GM12874 (cell line): ENCODE measurements around the gene NEUROD2.

Source experiments
- TF ChIP-seq, protein P1 (sequence below): IDR thresholded peaks from 2 replicates; pipeline ENCODE4 v1.5.1; 2011; ENCODE audit warnings: low read depth, mild to moderate bottlenecking, control low read depth, low read length, moderate library complexity; ENCODE audit not compliant: insufficient read depth

The NEUROD2 gene

DNA sequence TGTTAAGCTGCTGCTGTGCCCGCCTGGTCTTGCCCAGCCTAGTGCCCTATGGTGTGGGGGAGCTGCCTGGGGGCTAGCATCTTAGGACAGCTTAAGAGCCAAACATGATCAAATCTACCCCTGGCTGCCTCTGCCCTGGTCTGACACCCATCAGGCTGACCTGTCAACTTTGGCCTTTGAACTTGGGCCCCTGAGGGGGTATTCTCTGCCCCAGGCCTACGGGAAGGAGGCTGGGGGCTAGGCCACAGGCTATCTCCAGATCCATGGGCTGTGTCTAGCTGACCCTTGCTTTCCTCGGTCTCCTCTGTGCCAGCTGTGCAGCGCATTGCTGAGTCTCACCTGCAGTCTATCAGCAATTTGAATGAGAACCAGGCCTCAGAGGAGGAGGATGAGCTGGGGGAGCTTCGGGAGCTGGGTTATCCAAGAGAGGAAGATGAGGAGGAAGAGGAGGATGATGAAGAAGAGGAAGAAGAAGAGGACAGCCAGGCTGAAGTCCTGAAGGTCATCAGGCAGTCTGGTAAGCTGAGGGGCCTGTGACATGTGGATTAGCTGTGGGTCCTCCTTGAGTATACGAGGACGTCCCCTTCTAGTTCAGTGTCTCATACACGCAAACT, 26.0 kb upstream of the NEUROD2 start:
- TF ChIP-seq, protein P1, sequence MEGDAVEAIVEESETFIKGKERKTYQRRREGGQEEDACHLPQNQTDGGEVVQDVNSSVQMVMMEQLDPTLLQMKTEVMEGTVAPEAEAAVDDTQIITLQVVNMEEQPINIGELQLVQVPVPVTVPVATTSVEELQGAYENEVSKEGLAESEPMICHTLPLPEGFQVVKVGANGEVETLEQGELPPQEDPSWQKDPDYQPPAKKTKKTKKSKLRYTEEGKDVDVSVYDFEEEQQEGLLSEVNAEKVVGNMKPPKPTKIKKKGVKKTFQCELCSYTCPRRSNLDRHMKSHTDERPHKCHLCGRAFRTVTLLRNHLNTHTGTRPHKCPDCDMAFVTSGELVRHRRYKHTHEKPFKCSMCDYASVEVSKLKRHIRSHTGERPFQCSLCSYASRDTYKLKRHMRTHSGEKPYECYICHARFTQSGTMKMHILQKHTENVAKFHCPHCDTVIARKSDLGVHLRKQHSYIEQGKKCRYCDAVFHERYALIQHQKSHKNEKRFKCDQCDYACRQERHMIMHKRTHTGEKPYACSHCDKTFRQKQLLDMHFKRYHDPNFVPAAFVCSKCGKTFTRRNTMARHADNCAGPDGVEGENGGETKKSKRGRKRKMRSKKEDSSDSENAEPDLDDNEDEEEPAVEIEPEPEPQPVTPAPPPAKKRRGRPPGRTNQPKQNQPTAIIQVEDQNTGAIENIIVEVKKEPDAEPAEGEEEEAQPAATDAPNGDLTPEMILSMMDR, result no peak

- TF ChIP-seq, protein P1, result no peak
Measured at GRCh38 chr17:39632153-39632941, 24.6 kb upstream of the NEUROD2 start.

DNA sequence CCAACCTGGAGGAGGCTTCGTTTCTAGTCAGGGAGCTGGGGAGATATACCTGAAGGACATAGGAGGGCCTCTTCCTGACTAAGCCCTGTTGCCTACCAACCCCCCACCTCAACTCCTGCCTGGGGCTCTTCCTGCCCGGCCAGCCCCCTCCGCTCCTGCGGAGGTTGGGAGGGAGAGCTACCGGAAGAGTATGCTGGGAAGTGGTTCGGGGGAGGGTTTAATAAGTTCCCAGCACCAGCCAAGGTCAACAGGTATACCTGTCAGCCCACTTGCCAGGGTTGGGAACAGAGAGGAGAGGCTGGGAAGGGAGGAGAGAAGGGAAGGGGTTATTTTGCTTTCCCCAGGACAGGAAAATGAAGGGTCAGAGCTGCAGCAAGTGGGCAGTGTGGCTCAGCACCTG, 23.7 kb upstream of the NEUROD2 start:
- TF ChIP-seq, protein P1, result no peak

GRCh38 chr17:39629898-39630297, 22.2 kb upstream of the NEUROD2 start:
- TF ChIP-seq, protein P1, result no peak

GRCh38 chr17:39629494-39629880, 21.8 kb upstream of the NEUROD2 start:
- TF ChIP-seq, protein P1, result no peak

- TF ChIP-seq, protein P1, result no peak
Measured at GRCh38 chr17:39628655-39629493, 21.2 kb upstream of the NEUROD2 start.
